HG02852 (cell line): ENCODE data around the gene CYTH2.

Experiments used
- ATAC-seq: cut with Tn5 transposase; IDR thresholded peaks from one replicate; pipeline ENCODE4 v1.9.1; 2021; ENCODE audit warnings: mild to moderate bottlenecking, moderate library complexity; ENCODE audit not compliant: unreplicated experiment

CYTH2 gene

GRCh38 chr19:48469289-48469881, at the start of gene CYTH2:
CYTH2 (plus strand) TSS chr19:48469369; CDS start chr19:48469508, 139 bp downstream.
- ATAC-seq = peak; percentile 28

DNA sequence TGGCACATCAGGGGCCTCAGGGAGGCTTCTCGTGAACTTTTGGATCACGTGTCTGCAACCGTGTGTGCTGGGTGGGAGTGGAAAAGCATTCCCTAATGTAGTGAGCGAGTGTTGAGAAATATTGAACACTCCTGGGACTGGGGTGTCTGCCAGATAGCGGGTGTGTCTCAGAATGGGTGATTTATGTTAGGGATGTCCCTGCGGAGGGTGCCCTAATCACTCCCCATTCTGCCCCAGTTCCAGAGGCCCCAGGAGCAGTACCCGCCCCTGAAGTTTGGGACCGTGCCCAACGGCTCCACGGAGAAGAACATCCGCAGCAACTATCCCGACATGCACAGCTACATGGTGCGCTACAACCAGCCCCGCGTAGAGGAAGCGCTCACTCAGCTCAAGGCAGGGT, 47.6 kb upstream of the CYTH2 start:
- ATAC-seq = no peak

DNA sequence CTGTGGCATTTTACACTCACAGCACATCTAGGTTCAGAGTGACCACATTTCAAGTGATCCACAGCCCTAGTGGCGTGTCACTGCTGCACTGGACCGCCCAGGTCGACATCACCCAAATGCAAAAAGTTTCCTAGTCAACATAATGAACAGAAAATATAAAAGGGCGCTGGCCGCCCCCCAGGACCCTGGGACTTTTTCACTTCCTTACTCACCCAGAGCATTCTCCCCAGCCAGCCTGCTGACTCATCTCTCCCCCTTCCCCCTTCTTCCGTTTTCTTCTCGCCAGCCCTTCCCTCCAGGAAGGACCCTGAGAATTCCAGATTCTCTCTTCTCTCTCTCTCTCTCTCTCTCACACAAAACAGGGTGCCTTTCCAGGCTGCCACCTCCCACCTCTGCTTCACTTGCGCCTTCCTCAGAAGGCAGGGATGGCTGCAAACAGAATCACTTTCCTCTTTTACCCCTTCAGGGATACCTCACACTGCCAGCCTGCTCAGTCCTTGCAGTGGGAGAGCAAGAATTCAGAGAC, 44.4 kb upstream of the CYTH2 start:
- ATAC-seq = no peak

DNA sequence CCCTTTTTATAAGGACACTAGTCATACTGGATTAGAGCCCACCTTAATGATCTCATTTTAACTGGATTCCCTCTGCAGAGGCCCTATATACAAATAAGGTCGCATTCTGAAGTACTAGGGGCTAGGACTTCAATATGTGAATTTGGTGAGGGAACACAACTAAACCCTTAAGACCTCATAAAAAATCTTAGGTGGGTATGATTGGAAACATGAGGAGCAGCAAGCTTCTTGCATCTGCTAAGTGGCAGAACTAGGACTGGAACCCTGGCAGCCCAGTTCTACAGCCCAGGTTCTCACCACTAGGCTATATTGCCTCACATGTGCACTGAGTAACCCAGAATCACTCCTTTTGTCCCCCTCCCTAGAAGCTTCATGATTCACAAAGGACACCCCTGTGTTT, 40.5 kb upstream of the CYTH2 start:
- ATAC-seq = no peak

DNA sequence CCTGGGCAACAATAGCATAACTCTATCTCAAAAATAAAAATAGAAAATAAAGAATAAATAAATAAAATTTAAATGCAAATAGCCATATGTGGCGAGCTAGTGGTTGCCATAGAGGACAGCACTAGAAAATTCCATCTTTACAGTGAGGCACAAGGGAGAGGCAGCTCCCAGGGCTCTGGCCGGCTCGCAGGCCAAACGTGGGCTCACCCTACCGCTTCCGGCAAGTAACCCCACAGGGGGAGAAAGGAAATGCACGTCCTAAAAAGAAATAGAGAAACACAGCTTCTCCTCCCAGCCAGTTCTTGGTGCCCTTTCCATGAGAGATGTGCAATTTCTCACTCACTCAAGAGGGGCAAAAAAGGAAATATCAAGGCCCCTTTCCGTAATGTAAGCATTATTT, 35.8 kb upstream of the CYTH2 start:
- no peak for ATAC-seq

- ATAC-seq = no peak
Measured at GRCh38 chr19:48436586-48436985, 32.6 kb upstream of the CYTH2 start.

- no peak for ATAC-seq
Measured at GRCh38 chr19:48441360-48442050, 27.7 kb upstream of the CYTH2 start.

- ATAC-seq = no peak
Measured at GRCh38 chr19:48442116-48443035, 26.8 kb upstream of the CYTH2 start.

DNA sequence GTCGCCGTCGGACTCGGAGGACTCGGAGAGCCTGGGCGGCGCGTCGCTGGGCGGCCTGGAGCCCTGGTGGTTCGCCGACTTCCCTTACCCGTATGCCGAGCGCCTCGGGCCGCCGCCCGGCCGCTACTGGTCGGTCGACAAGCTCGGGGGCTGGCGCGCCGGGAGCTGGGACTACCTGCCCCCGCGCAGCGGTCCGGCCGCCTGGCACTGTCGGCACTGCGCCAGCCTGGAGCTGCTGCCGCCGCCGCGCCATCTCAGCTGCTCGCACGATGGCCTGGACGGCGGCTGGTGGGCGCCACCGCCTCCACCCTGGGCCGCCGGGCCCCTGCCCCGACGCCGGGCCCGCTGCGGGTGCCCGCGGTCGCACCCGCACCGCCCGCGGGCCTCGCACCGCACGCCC, 25.9 kb upstream of the CYTH2 start:
- no peak for ATAC-seq

GRCh38 chr19:48443731-48444128, 25.4 kb upstream of the CYTH2 start:
- no peak for ATAC-seq

DNA sequence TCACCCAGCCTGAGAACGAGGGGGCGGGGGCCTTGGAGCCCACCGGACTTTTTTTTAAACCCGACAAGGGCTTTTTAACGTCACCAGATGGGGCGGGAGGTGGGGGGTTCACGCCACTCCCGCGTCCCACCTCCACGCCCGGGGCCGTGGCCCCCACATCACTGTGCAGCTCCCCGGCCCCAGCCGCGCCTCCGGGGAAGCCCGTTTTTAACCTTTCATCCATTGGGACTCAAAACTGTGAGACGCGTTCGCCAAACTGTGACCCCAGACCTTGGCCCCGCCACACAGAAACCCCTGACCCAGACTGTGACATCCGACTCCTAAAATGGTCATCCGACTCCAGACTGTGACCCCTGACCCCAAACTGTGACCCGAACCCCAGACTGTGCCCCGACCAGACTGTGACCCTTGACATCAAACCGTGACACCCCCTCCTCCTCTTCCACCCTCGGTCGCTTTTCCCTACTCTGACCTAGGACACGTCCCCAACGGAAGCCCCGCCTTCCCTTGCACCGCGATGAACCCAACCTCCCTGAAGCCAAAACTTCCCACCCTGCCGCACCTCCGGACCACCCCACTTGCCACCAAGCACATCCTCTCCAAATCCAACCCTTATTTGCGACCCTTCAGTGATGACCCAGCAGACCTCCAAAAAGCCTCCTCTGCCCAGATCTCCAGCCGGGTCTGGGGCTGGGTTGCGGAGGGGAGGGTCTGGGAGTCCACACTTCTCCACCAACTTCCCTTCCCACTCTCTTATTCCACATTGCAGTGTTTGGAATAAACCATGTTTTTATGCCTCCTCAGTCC, 24.8 kb upstream of the CYTH2 start:
- ATAC-seq = no peak

GRCh38 chr19:48444936-48445200, 24.3 kb upstream of the CYTH2 start:
- no peak for ATAC-seq

DNA sequence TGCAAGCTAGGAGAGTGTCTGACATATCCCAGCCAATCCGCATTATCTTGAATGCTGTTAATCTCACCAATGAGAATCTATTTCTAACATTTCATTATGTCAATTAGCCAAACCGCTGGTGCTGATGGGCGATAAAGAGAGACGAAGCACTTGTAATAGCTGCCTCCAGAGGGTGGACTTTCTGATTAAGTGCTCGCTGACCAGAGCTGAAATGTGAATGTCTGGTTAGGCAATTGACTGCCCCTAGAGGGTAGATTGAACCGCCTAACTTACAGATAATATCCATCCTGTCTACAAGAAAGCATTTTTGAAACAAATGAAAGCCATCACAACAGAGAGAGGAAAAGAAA, 23.9 kb upstream of the CYTH2 start:
- no peak for ATAC-seq

DNA sequence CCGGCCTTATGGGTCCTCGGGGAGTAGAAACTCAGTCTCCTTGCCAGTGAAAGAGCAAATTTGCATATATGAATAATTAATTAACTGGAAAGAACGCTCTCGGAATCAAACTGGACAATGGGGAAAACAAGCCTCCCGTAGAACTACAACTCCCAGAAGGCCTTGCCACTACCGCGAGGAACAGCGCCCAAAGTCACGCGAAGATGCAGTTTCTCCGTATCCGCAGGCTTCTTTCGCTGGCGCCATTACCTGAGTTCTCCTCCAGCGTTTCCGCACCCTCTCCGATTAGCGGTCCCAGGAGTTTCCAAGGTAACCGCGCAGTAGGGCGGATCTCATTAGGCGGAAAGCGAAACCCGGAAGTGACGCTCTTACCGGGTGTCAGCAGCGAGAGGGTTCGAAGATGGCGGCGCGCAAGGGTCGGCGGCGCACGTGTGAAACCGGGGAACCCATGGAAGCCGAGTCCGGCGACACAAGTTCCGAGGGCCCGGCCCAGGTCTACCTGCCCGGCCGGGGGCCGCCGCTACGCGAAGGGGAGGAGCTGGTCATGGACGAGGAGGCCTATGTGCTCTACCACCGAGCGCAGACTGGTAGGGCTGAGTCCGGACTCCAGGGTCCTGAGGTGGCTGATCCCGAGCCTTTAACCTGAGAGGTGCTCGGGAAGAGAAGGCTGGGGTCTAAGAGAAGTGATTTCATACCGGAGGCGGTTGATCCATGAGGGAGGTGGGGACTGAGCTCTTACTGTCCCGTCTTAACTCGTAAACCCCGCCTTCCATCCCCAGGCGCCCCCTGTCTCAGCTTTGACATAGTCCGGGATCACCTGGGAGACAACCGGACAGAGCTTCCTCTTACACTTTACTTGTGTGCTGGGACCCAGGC, 23.3 kb upstream of the CYTH2 start, which contains the start of gene GRWD1:
TSS of gene GRWD1 (plus strand) at position 378 of the 876 bp plus-strand sequence. CDS start at position 401, 23 bp downstream.
- ATAC-seq = peak; percentile 81

DNA sequence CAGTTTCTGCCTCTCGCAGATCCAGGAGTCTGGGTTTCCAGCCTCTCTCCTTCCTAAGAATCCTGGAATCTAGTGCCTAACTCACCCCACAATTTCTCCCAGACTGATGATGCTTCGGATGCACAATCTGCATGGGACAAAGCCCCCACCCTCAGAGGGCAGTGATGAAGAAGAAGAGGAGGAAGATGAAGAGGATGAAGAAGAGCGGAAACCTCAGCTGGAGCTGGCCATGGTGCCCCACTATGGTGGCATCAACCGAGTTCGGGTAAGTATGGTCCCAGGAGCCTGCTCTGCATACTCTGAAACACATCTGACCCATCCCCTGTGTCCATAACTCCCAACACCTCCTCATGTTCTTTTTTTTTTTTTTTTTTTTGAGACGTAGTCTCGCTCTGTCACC, 22.6 kb upstream of the CYTH2 start:
- ATAC-seq = no peak

- no peak for ATAC-seq
Measured at GRCh38 chr19:48448563-48448962, 20.6 kb upstream of the CYTH2 start.

GRCh38 chr19:48450441-48450840, 18.7 kb upstream of the CYTH2 start:
- ATAC-seq = no peak

- ATAC-seq = no peak
Measured at GRCh38 chr19:48450863-48451262, 18.3 kb upstream of the CYTH2 start.

- no peak for ATAC-seq
Measured at GRCh38 chr19:48451624-48452023, 17.5 kb upstream of the CYTH2 start.
